Aortic smooth muscle cell (primary cell): ENCODE measurements around the gene TXN2. TPM values are rescaled to one million over a fixed set of nuclear protein-coding genes. Genes with fewer than 3 reads are reported as not detected.

Source experiments
- total RNA-seq: library from RNA; depleted of rRNA; stranded (reverse); fragments of >200 nt; gene quantifications from 2 replicates; pipeline ENCODE4 v1.2.3, GENCODE V29; 2014

TXN2 gene
- 27.7 and 29.9 TPM in 2 replicates for total RNA-seq

GRCh38 chr22:36481393-36482168 is at the start of gene TXN2:
Gene TXN2 (minus strand): TSS chr22:36481640. CDS start chr22:36480837, 803 bp downstream.

DNA sequence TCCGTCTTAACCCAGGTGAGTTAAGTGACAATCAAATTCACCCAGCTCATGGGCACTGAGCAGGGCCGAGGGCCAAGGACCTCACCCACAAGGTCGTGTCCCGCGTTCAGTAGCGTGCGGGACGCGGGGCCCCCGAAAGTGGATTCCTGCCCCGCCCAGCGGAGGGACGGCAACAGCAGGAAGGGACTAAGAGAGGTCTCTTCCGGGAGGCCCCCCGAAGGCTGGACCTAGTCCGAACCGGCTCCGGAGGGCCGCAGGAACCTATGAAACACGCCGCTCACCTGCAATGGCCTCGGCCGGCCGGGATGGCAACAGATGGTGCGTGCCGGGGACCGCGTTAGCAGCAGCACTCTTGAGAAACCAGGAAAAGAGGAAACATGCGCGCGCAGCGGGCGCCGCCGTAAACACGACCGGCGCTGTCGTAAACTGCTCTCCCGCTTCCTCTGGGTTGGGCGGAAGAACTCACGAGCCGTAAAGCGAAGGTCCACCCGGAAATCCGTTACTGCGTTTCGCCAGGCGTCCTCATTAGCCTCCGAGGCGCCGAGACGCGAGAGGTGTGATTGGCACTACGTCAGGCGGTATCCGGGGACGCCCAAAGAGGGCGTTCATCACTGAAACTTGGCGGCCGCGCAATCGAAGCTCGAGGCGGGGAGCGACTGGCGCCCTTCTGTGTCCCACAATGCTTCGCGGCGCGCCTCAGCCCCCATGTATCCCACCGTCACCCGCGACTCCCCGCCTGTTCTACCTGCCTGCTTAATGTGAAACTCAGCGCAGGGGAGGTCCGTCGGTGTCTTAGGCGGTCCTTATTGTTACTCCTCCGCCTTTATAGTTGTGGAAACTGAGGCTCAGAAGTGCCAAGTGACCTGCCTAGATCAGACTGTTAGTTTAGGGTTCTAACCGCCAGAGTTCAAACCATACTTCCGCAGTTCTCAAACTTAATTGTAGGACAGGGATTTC is 47.6 kb upstream of the TXN2 start, which contains the start of gene EIF3D:
TSS of gene EIF3D (minus strand) at position 372 of the 957 bp plus-strand sequence. CDS start 3,045 bp downstream, outside the sequence.

GRCh38 chr22:36506637-36507517 is 25.4 kb upstream of the TXN2 start, which contains the start of gene FOXRED2:
Gene FOXRED2 (minus strand): TSS chr22:36507040. CDS start chr22:36506422, 618 bp downstream.

Other genes with a start within 250 kb of the TXN2 start
- gene APOL2, start 242.1 kb downstream of the TXN2 start, total RNA-seq: 57.7 and 57.8 TPM in 2 replicates
- 39.0 and 42.4 TPM in 2 replicates for gene APOL1, start 228.5 kb downstream of the TXN2 start, total RNA-seq
- 762 and 873 TPM in 2 replicates for gene MYH9, start 93.7 kb downstream of the TXN2 start, total RNA-seq
- gene FOXRED2, start 25.4 kb upstream of the TXN2 start, total RNA-seq: 7.2 and 8.6 TPM in 2 replicates
- gene EIF3D, start 47.5 kb upstream of the TXN2 start, total RNA-seq: 265 and 306 TPM in 2 replicates
- not detected in 2 replicates for gene CACNG2, start 222.1 kb upstream of the TXN2 start, total RNA-seq